Activated naive CD4-positive, alpha-beta T cell treated with anti-CD3 and anti-CD28 coated beads, Interleukin-2, amount 50 U/mL, for 16 hours (primary cell): ENCODE data around the gene RAB8A.
"Not testable (repeated sequence)": the region's sequence is repeated elsewhere in the genome, so short reads cannot be mapped to it uniquely, and the experiment has no call there.

Source experiments
- DNase-seq: peaks from one replicate; pipeline ENCODE4 v3.0.0-alpha.2; 2020

The RAB8A gene

GRCh38 chr19:16143399-16144215 is 31.9 kb downstream of the RAB8A start, which contains the start of gene HSH2D:
TSS of gene HSH2D (plus strand) at chr19:16143685. CDS start at chr19:16148751, 5,066 bp downstream.
- peak; percentile 77 for DNase-seq

GRCh38 chr19:16144216-16144581 is 32.5 kb downstream of the RAB8A start:
- no peak for DNase-seq

- no peak for DNase-seq
Measured at GRCh38 chr19:16146112-16146511, 34.4 kb downstream of the RAB8A start.

GRCh38 chr19:16148443-16149229 is 36.9 kb downstream of the RAB8A start:
- DNase-seq, result no peak

- DNase-seq, result no peak
Measured at GRCh38 chr19:16153582-16154336, 42.1 kb downstream of the RAB8A start.

GRCh38 chr19:16154557-16154956 is 42.9 kb downstream of the RAB8A start:
- DNase-seq, result no peak

- no peak for DNase-seq
Measured at GRCh38 chr19:16155128-16155527, 43.4 kb downstream of the RAB8A start.

- no peak for DNase-seq
Measured at GRCh38 chr19:16156904-16157303, 45.2 kb downstream of the RAB8A start.

- no peak for DNase-seq
Measured at GRCh38 chr19:16157601-16158000, 45.9 kb downstream of the RAB8A start.

- no peak for DNase-seq
Measured at GRCh38 chr19:16159655-16160054, 48.0 kb downstream of the RAB8A start.

- no peak for DNase-seq
Measured at GRCh38 chr19:16160445-16160942, 48.8 kb downstream of the RAB8A start.

GRCh38 chr19:16160943-16161560 is 49.4 kb downstream of the RAB8A start:
- DNase-seq, result no peak

GRCh38 chr19:16161840-16162239 is 50.2 kb downstream of the RAB8A start:
- DNase-seq, result no peak

- no peak for DNase-seq
Measured at GRCh38 chr19:16164222-16164890, 52.7 kb downstream of the RAB8A start.

GRCh38 chr19:16166417-16166816 is 54.7 kb downstream of the RAB8A start:
- no peak for DNase-seq

GRCh38 chr19:16167055-16167454 is 55.4 kb downstream of the RAB8A start:
- no peak for DNase-seq

- DNase-seq, result no peak
Measured at GRCh38 chr19:16168465-16169081, 56.9 kb downstream of the RAB8A start.

GRCh38 chr19:16170134-16170533 is 58.4 kb downstream of the RAB8A start:
- no peak for DNase-seq

- no peak for DNase-seq
Measured at GRCh38 chr19:16175954-16176353, 64.3 kb downstream of the RAB8A start.

- not testable (repeated sequence) for DNase-seq
Measured at GRCh38 chr19:16178866-16179265, 67.2 kb downstream of the RAB8A start.

GRCh38 chr19:16180611-16181010 is 68.9 kb downstream of the RAB8A start:
- no peak for DNase-seq
